Testis (tissue), 2 donors: ENCODE data around the gene FGFR2.

Experiments used
- CTCF ChIP-seq, 3 experiments: fragments of 450-650 bp in 2 of 3; fragments of 200-600 bp in 1 of 3; sonication (generic) in 1 of 3; IDR thresholded peaks; one replicate each; pipeline ENCODE4 v1.5.1; 2016 to 2019; ENCODE audit warnings: antibody characterized with exemption in 3 of 3, mild to moderate bottlenecking in 2 of 3, moderate library complexity in 1 of 3
- POLR2A ChIP-seq: fragments of 450-650 bp; IDR thresholded peaks from one replicate; pipeline ENCODE4 v1.6.1; 2017; ENCODE audit warnings: antibody characterized with exemption, mild to moderate bottlenecking, moderate library complexity

GRCh38 chr10:121572859-121573537 is 25.2 kb downstream of the FGFR2 start:
- TF ChIP-seq POLR2A (no peak), CTCF (IDR thresholded peaks at IDR 0.05) (no peak)
